ENCODE measurements around the gene UBE2V1.
A peak's percentile ranks its signal among the peaks of the same experiment; 100 is the strongest.
"Not testable (repeated sequence)": the region's sequence is repeated elsewhere in the genome, so short reads cannot be mapped to it uniquely, and the experiment has no call there.

Gene UBE2V1

GRCh38 chr20:50085146-50085480 lies 27.8 kb downstream of the UBE2V1 start:
- DNase-seq (ENCODE audit: low read depth), result no peak
- no peak for TF ChIP-seq CTCF (IDR thresholded peaks at IDR 0.05; ENCODE audit: low read length, missing control alignments)
- H3K4me3 ChIP-seq (replicated peaks; ENCODE audit: low read depth, low read length), result no peak overlapping the region

GRCh38 chr20:50083034-50083433 lies 29.9 kb downstream of the UBE2V1 start:
- no peak for DNase-seq (ENCODE audit: low read depth)
- no peak for TF ChIP-seq CTCF (IDR thresholded peaks at IDR 0.05; ENCODE audit: low read length, missing control alignments)
- H3K4me3 ChIP-seq (replicated peaks; ENCODE audit: low read depth, low read length), result no peak overlapping the region

GRCh38 chr20:50082056-50082455 lies 30.9 kb downstream of the UBE2V1 start:
- H3K4me3 ChIP-seq (replicated peaks; ENCODE audit: low read depth, low read length); DNase-seq (ENCODE audit: low read depth): not testable (repeated sequence)

GRCh38 chr20:50077818-50078601 lies 34.9 kb downstream of the UBE2V1 start:
- H3K4me3 ChIP-seq (replicated peaks; ENCODE audit: low read depth, low read length), result no peak overlapping the region
- TF ChIP-seq CTCF (IDR thresholded peaks at IDR 0.05; ENCODE audit: low read length, missing control alignments), result no peak
- no peak for DNase-seq (ENCODE audit: low read depth)

- H3K4me3 ChIP-seq (replicated peaks; ENCODE audit: low read depth, low read length), result no peak overlapping the region
- DNase-seq (ENCODE audit: low read depth), result no peak
- TF ChIP-seq CTCF (IDR thresholded peaks at IDR 0.05; ENCODE audit: low read length, missing control alignments), result no peak
Measured at GRCh38 chr20:50073500-50073899, 39.5 kb downstream of the UBE2V1 start.

GRCh38 chr20:50071039-50071888 lies 41.7 kb downstream of the UBE2V1 start:
- H3K4me3 ChIP-seq (replicated peaks; ENCODE audit: low read depth, low read length), result peak overlapping the region; percentile 50
- peak; percentile 92 for TF ChIP-seq CTCF (IDR thresholded peaks at IDR 0.05; ENCODE audit: low read length, missing control alignments)
- DNase-seq (ENCODE audit: low read depth), result peak; percentile 79

- no peak for TF ChIP-seq CTCF (IDR thresholded peaks at IDR 0.05; ENCODE audit: low read length, missing control alignments)
- H3K4me3 ChIP-seq (replicated peaks; ENCODE audit: low read depth, low read length), result no peak overlapping the region
- no peak for DNase-seq (ENCODE audit: low read depth)
Measured at GRCh38 chr20:50070361-50070760, 42.6 kb downstream of the UBE2V1 start.

Data from fibroblast of pulmonary artery (primary cell).